Body of pancreas (tissue), 4 donors: ENCODE measurements around the gene ZSWIM2.

Source experiments
- POLR2A ChIP-seq, 3 donors: fragments of 450-650 bp; IDR thresholded peaks; one replicate each; pipeline ENCODE4 v1.6.1; 2016; ENCODE audit warnings: antibody characterized with exemption in 3 of 3, mild to moderate bottlenecking in 2 of 3
- TF ChIP-seq, protein P1 (sequence below), 7 experiments: fragments of 450-650 bp in 4 of 7; fragments of 200-600 bp in 3 of 7; sonication (generic) in 3 of 7; IDR thresholded peaks; one replicate each; pipeline ENCODE4 v1.5.1; 2016 to 2019; ENCODE audit warnings: antibody characterized with exemption in 7 of 7

DNA sequence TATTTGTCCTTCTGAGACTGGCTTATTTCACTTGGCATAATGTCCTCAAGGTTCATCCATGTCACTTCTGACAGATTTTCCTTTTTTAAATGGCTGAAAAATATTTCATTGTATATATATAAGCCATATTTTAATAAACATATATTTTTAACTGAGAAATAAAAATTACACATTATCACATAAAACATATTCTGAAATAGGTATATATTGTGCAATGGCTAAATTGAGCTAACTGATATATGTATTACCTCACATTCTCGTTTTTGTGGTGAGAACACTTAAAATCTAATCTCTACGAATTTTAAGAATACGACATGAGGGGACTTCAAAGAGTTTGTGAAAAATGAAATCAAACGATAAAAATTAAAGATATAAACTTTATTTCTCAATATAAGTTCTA, 25.7 kb upstream of the ZSWIM2 start:
- no peak for TF ChIP-seq POLR2A (IDR thresholded peaks at IDR 0.05)
- TF ChIP-seq, protein P1, sequence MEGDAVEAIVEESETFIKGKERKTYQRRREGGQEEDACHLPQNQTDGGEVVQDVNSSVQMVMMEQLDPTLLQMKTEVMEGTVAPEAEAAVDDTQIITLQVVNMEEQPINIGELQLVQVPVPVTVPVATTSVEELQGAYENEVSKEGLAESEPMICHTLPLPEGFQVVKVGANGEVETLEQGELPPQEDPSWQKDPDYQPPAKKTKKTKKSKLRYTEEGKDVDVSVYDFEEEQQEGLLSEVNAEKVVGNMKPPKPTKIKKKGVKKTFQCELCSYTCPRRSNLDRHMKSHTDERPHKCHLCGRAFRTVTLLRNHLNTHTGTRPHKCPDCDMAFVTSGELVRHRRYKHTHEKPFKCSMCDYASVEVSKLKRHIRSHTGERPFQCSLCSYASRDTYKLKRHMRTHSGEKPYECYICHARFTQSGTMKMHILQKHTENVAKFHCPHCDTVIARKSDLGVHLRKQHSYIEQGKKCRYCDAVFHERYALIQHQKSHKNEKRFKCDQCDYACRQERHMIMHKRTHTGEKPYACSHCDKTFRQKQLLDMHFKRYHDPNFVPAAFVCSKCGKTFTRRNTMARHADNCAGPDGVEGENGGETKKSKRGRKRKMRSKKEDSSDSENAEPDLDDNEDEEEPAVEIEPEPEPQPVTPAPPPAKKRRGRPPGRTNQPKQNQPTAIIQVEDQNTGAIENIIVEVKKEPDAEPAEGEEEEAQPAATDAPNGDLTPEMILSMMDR (IDR thresholded peaks at IDR 0.05), result no peak
